Endothelial cell of umbilical vein (primary cell): ENCODE measurements around the gene CCHCR1. TPM values are rescaled to one million over a fixed set of nuclear protein-coding genes. Genes with fewer than 3 reads are reported as not detected.

Experiments
- BruUV-seq: library from RNA; stranded (reverse); fragments of 400-500 nt; replicated peaks from 2 replicates; lab custom pipeline; 2021; lab: Mats Ljungman, UMichigan
- CTCF ChIA-PET: fragments of 300-600, 350-600 bp; sonication (Branson Sonifier 250); formaldehyde crosslinking; loops from one replicate; lab custom pipeline; 2021; ENCODE audit warnings: antibody characterized with exemption, inconsistent platforms; lab: Charles Lee
- POLR2A ChIA-PET: fragments of 300-600, 350-600 bp; sonication (Branson Sonifier 250); formaldehyde crosslinking; loops from one replicate; lab custom pipeline; 2021; ENCODE audit warnings: antibody characterized with exemption, inconsistent platforms; lab: Charles Lee
- DNase-seq: peaks from one replicate; pipeline ENCODE4 v3.0.0-alpha.2; 2011; ENCODE audit warnings: low read depth, low spot score
- FAIRE-seq: peaks from 2 replicates; lab custom pipeline; 2011; peaks lifted over from hg19 to GRCh38; lab: Jason Lieb, UNC
- H2AFZ ChIP-seq: 2 replicates; pipeline ENCODE4 v1.6.0; 2012; ENCODE audit warnings: low read depth, low read length, control low read depth, inconsistent platforms
- H3K27ac ChIP-seq: 2 replicates; pipeline ENCODE4 v1.5.1; 2011; ENCODE audit warnings: low read depth, mild to moderate bottlenecking, control low read depth, low read length, moderate library complexity; ENCODE audit not compliant: insufficient read depth
- H3K27me3 ChIP-seq, 2 experiments: 2 replicates each; pipeline versions ENCODE4 v1.6.0 to v1.6.1; 2011; ENCODE audit warnings: low read length in 2 of 2, mixed read lengths in 1 of 2; ENCODE audit not compliant: control insufficient read depth in 2 of 2, insufficient read depth in 2 of 2
- H3K36me3 ChIP-seq, 2 experiments: 2 replicates in 1 of 2; 3 replicates in 1 of 2; pipeline ENCODE4 v1.5.1; 2011; ENCODE audit warnings: low read length in 2 of 2, mild to moderate bottlenecking in 1 of 2, moderate library complexity in 1 of 2; ENCODE audit not compliant: control insufficient read depth in 2 of 2, insufficient read depth in 2 of 2; ENCODE audit errors: extremely low read depth in 1 of 2
- H3K4me1 ChIP-seq: 3 replicates; pipeline ENCODE4 v1.5.1; 2011; ENCODE audit warnings: mild to moderate bottlenecking, low read length; ENCODE audit not compliant: control insufficient read depth, insufficient read depth; ENCODE audit errors: extremely low read depth
- H3K4me2 ChIP-seq: 2 replicates; pipeline ENCODE4 v1.6.1; 2011; ENCODE audit warnings: low read length, control low read depth, mixed read lengths; ENCODE audit not compliant: insufficient read depth
- H3K4me3 ChIP-seq, 3 experiments: fragments of 200-600 bp in 1 of 3; sonication (generic), shearing (Covaris generic) in 1 of 3; replicated peaks in 1 of 3; 2 replicates each; pipeline ENCODE4 v1.5.1; 2011 to 2016; ENCODE audit warnings: control low read depth in 3 of 3, low read length in 3 of 3, mild to moderate bottlenecking in 2 of 3, inconsistent platforms in 1 of 3, low read depth in 1 of 3, moderate library complexity in 1 of 3; ENCODE audit not compliant: insufficient read depth in 1 of 3
- H3K79me2 ChIP-seq: 2 replicates; pipeline ENCODE4 v1.6.0; 2012; ENCODE audit warnings: low read length, inconsistent platforms; ENCODE audit not compliant: control insufficient read depth, insufficient read depth
- H3K9ac ChIP-seq: replicated peaks from 2 replicates; pipeline ENCODE3; 2011; ENCODE audit warnings: low read length, control low read depth; ENCODE audit not compliant: insufficient read depth; ENCODE audit errors: extremely low read depth
- H3K9me1 ChIP-seq: replicated peaks from 3 replicates; pipeline ENCODE4 v1.6.0; 2011; ENCODE audit warnings: mild to moderate bottlenecking, low read length; ENCODE audit not compliant: control insufficient read depth, insufficient read depth; ENCODE audit errors: extremely low read depth
- H3K9me3 ChIP-seq: replicated peaks from 2 replicates; pipeline ENCODE4 v1.5.1; 2012; ENCODE audit warnings: low read length, inconsistent platforms; ENCODE audit not compliant: control insufficient read depth, insufficient read depth
- H4K20me1 ChIP-seq: replicated peaks from 2 replicates; pipeline ENCODE3; 2011; ENCODE audit warnings: mild to moderate bottlenecking, low read length; ENCODE audit not compliant: control insufficient read depth, insufficient read depth; ENCODE audit errors: extremely low read depth
- CTCF ChIP-seq, 2 donors: IDR thresholded peaks; 1 replicate in 1 of 2; 2 replicates in 1 of 2; pipeline ENCODE4 v1.5.1; 2011; ENCODE audit warnings: low read length in 2 of 2, mild to moderate bottlenecking in 2 of 2, moderate library complexity in 2 of 2, control low read depth in 1 of 2, inconsistent platforms in 1 of 2, low read depth in 1 of 2; ENCODE audit not compliant: insufficient read depth in 1 of 2; ENCODE audit errors: extremely low read depth in 1 of 2
- EZH2 ChIP-seq: IDR thresholded peaks from 2 replicates; pipeline ENCODE4 v1.6.1; 2012; ENCODE audit warnings: borderline replicate concordance, low read depth, mild to moderate bottlenecking, moderate library complexity, low read length, inconsistent platforms; ENCODE audit not compliant: severe bottlenecking
- FOS ChIP-seq: IDR thresholded peaks from 2 replicates; pipeline ENCODE4 v1.6.1; 2011; ENCODE audit warnings: mild to moderate bottlenecking, low read length, moderate library complexity, borderline replicate concordance; ENCODE audit not compliant: insufficient read depth
- GATA2 ChIP-seq: IDR thresholded peaks from 2 replicates; pipeline ENCODE4 v1.7.0; 2011; ENCODE audit warnings: low read depth, mild to moderate bottlenecking, moderate library complexity, mixed read lengths, low read length; ENCODE audit not compliant: insufficient read length, insufficient read depth
- JUN ChIP-seq: IDR thresholded peaks from 2 replicates; pipeline ENCODE4 v1.6.1; 2011; ENCODE audit warnings: borderline replicate concordance, low read depth; ENCODE audit not compliant: insufficient read length, insufficient read depth
- MYC ChIP-seq: IDR thresholded peaks from one replicate; pipeline ENCODE4 v1.6.1; 2011; ENCODE audit warnings: mild to moderate bottlenecking, low read depth, low read length
- POLR2A ChIP-seq: IDR thresholded peaks from 2 replicates; pipeline ENCODE4 v1.6.1; 2012; ENCODE audit warnings: low read depth, mild to moderate bottlenecking, control low read depth, low read length
- POLR2AphosphoS5 ChIP-seq: IDR thresholded peaks from 2 replicates; pipeline ENCODE4 v1.6.1; 2012; ENCODE audit warnings: low read depth, mild to moderate bottlenecking, control low read depth, low read length, moderate library complexity; ENCODE audit not compliant: insufficient read depth
- dilution Hi-C: fragments of 300-500 bp; cut with MboI; formaldehyde crosslinking; loops from one replicate; pipeline ENCODE4 v1.15.0; 2019; ENCODE audit warnings: low sequenced_read_pairs; ENCODE audit not compliant: extremely low pct_ligation_motif_present
- intact Hi-C: fragments of 100-400 bp; cut with micrococcal nuclease; formaldehyde crosslinking; loops from one replicate; pipeline ENCODE4 v1.10.0; 2022
- polyA plus RNA-seq, 4 experiments: library from polyadenylated mRNA; depleted of rRNA in 3 of 4; stranded (reverse) in 3 of 4; unstranded in 1 of 4; fragments of >200 nt; gene quantifications; 2 replicates each; pipeline versions ENCODE4 v1.2.1 to v1.2.3, GENCODE V29; 2011 to 2012; ENCODE audit warnings: missing spikeins in 1 of 4
- total RNA-seq: library from RNA; stranded (reverse); gene quantifications from 2 replicates; pipeline ENCODE4 v1.2.3, GENCODE V29; 2021
- TF ChIP-seq, protein P1 (sequence below): IDR thresholded peaks from 2 replicates; pipeline ENCODE4 v1.6.1; 2011; ENCODE audit not compliant: insufficient read depth, insufficient read length

CCHCR1 gene
- total and polyA plus RNA-seq, 2 donors (not counting 3 experiments of a cell fraction or from before 2014, with no cell fraction given), result 12.8 to 23.2 TPM

DNA sequence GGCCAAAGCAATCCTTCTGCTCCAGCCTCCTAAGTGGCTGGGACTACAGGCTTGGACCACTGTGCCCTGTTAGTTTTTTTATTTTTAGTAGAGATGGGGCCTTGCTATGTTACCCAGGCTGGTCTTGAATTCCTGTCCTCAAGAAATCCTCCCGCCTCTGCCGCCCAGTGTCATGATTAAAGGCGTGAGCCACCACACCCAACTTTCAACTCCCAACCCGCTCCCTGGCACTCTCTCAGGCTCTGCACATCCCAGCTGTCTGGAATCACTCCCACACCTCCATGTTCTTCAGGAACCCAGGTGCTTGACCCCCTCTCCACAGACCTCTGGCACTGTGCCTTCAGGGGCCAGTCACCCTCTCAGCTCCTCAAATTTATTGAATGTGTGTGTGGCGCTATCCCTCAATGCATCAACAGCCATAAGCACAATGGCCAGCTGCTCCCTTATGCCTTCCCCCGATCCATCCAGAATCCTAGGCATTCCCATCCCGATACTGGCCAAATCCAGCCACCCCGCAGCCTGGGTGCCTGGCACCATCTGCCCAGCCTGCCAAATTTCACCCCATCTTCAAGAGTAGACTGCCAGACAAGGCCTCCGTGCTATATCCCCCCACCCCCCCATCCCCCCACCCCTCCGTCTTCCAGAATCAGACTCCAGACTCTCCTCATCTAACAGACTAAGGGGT lies 13.5 kb upstream of the CCHCR1 start:
- Histone ChIP-seq H3K4me1 (no peaks in the 10 kb centered on the region), H4K20me1 (no peaks in the 10 kb centered on the region), H3K79me2 (no peaks in the 10 kb centered on the region), H3K9ac (no peak overlapping the region), H2AFZ (no peak overlapping the region), H3K27ac (no peak overlapping the region), H3K27me3 (no peaks in the 10 kb centered on the region), H3K4me2 (no peak overlapping the region), H3K4me3 (no peak overlapping the region), H3K9me1 (no peaks in the 10 kb centered on the region), H3K9me3 (no peaks in the 10 kb centered on the region), H3K36me3 (no peaks in the 10 kb centered on the region)
- DNase-seq, result no peak
- no peak for FAIRE-seq
- TF ChIP-seq GATA2 (no peak), POLR2A (no peak), MYC (no peak), POLR2AphosphoS5 (no peak), EZH2 (no peak), CTCF (IDR thresholded peaks at IDR 0.05; ENCODE audit: extremely low read depth in 1 of 2, insufficient read depth in 1 of 2, low read depth in 1 of 2, low read length in 2 of 2) (no peak), FOS (no peak), JUN (no peak)
- TF ChIP-seq, protein P1, sequence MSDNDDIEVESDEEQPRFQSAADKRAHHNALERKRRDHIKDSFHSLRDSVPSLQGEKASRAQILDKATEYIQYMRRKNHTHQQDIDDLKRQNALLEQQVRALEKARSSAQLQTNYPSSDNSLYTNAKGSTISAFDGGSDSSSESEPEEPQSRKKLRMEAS, result no peak
- dilution Hi-C loops, result no loop called here
- BruUV-seq, result no TSS peak
- CTCF ChIA-PET, result interaction anchor here (1.3 kb wide), 1 partner anchor 13 kb away, joined by 3 read pairs; the partner anchor contains the start of genes CCHCR1 and TCF19
- intact Hi-C loops, result no loop called here
- POLR2A ChIA-PET, result no interaction called here
